Neural crest cell (in vitro differentiated cells): ENCODE measurements around the gene OR2S2. TPM values are rescaled to one million over a fixed set of nuclear protein-coding genes. Genes with fewer than 3 reads are reported as not detected.

Experiments
- DNase-seq: peaks from one replicate; pipeline ENCODE4 v3.0.0; 2021; ENCODE audit warnings: low read depth, mixed read lengths, low spot score
- H3K27ac Mint-ChIP-seq: one replicate; pipeline ENCODE4 v1.8.0; 2021; ENCODE audit warnings: mild to moderate bottlenecking, mixed read lengths; ENCODE audit not compliant: unreplicated experiment
- H3K27me3 Mint-ChIP-seq: 2 replicates; pipeline ENCODE4 v1.8.0; 2021; ENCODE audit warnings: low read depth, mild to moderate bottlenecking, mixed read lengths
- H3K36me3 Mint-ChIP-seq: 2 replicates; pipeline ENCODE4 v1.8.0; 2021; ENCODE audit warnings: low read depth, mild to moderate bottlenecking, mixed read lengths
- H3K4me1 Mint-ChIP-seq: 2 replicates; pipeline ENCODE4 v1.8.0; 2021; ENCODE audit warnings: mixed read lengths
- H3K4me3 Mint-ChIP-seq: one replicate; pipeline ENCODE4 v1.8.0; 2021; ENCODE audit warnings: mild to moderate bottlenecking, mixed read lengths
- H3K9me3 Mint-ChIP-seq: 2 replicates; pipeline ENCODE4 v1.8.0; 2021; ENCODE audit warnings: mixed read lengths
- total RNA-seq: library from RNA; stranded (reverse); gene quantifications from 2 replicates; pipeline ENCODE4 v1.2.1, GENCODE V29; 2021
- TF ChIP-seq, protein P1 (sequence below): fragments of 200-600 bp; sonication (generic); conservative IDR thresholded peaks from 2 replicates; pipeline ENCODE4 v1.5.0; 2021; ENCODE audit warnings: antibody characterized with exemption, mild to moderate bottlenecking

OR2S2 gene
- total RNA-seq, 1 donor from 2014 or later = not detected

DNA sequence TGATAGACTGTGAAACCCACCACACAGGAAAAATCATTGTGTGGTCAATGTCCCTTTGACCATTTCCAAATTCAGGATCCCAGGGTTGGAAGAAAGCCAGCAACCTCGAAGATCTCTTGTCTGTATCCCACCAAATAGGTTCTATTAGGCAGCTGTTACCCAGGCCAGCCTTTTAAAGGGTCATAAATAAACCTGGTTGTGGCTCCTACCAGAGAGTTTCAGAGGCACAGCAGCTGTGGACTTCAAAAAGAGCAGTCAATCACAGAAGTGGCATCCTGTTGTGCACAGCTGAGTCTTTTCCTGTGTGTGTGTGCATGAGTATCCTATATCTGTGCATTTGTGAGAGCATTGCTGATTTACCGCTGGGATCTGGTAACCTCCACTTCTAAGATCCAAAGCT lies 23.7 kb upstream of the OR2S2 start:
- TF ChIP-seq, protein P1, sequence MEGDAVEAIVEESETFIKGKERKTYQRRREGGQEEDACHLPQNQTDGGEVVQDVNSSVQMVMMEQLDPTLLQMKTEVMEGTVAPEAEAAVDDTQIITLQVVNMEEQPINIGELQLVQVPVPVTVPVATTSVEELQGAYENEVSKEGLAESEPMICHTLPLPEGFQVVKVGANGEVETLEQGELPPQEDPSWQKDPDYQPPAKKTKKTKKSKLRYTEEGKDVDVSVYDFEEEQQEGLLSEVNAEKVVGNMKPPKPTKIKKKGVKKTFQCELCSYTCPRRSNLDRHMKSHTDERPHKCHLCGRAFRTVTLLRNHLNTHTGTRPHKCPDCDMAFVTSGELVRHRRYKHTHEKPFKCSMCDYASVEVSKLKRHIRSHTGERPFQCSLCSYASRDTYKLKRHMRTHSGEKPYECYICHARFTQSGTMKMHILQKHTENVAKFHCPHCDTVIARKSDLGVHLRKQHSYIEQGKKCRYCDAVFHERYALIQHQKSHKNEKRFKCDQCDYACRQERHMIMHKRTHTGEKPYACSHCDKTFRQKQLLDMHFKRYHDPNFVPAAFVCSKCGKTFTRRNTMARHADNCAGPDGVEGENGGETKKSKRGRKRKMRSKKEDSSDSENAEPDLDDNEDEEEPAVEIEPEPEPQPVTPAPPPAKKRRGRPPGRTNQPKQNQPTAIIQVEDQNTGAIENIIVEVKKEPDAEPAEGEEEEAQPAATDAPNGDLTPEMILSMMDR = no peak
- DNase-seq = no peak
- H3K4me3 Mint-ChIP-seq = no peak overlapping the region
- peaks cover 46% of the 10 kb centered on the region for H3K27me3 Mint-ChIP-seq
- H3K9me3 Mint-ChIP-seq = no peaks in the 10 kb centered on the region
- no peaks in the 10 kb centered on the region for H3K36me3 Mint-ChIP-seq
- H3K4me1 Mint-ChIP-seq = no peaks in the 10 kb centered on the region
- H3K27ac Mint-ChIP-seq = no peak overlapping the region

DNA sequence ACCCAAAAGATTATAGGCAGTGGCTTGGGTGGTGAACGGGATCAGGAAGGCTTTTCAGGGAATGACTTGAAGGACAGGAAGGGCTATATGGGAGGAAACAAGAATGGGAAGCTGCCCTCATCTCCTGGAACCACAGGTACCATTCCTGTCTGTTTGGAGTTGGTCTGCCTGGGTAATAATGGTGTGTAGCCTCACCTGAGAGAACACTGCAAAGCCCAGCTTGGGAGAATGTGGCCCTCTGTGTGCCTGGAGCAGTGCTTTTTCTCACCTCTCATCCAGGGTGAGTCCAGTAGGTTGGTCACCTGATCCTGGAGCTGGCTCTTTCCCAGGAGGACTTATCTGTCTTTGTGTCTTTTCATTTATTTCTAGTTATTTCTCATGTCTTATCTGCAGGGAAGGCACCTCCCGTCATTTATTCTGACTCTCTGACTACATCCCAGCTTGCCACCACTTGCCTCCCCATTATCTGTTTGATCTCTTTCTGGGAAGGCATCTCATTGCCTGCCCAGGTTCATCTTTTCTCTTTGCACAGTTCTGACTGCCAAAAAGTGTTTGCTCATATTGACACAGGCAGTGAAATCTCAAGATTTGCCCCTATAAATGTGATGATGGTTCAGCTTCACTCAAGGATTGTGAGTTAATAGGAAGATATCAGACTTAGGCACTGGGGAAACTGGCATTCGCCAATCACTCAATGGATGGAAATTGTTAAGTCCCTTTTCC lies 22.5 kb upstream of the OR2S2 start:
- DNase-seq = no peak
- Mint-ChIP-seq H3K27ac (no peak overlapping the region), H3K9me3 (peaks cover 7% of the 10 kb centered on the region), H3K4me3 (no peak overlapping the region), H3K27me3 (peaks cover 45% of the 10 kb centered on the region), H3K4me1 (no peaks in the 10 kb centered on the region), H3K36me3 (peaks cover 2% of the 10 kb centered on the region)
- TF ChIP-seq, protein P1 = no peak

DNA sequence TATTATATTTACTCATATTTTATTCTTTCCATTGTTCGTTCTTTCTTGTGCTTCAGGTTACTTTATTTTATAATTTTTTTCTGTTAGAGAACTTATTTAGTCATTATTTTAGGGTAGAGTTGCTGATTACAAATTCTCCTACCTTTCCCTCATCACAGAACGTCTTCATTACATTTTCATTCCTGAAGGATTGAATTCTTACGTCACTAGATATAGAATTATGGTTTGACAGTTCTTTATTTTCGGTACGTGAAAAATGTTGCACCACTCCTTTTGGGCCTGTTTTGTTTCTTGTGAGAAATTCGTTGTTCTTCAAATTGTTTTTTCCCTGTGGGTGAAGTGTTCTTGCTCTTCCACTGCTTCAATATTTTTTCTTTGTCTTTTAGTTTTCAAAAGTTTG lies 20.8 kb upstream of the OR2S2 start:
- Mint-ChIP-seq H3K27ac (no peak overlapping the region), H3K4me1 (no peaks in the 10 kb centered on the region), H3K27me3 (peaks cover 45% of the 10 kb centered on the region), H3K9me3 (peaks cover 14% of the 10 kb centered on the region), H3K4me3 (no peak overlapping the region), H3K36me3 (peaks cover 9% of the 10 kb centered on the region)
- TF ChIP-seq, protein P1 = no peak
- no peak for DNase-seq

DNA sequence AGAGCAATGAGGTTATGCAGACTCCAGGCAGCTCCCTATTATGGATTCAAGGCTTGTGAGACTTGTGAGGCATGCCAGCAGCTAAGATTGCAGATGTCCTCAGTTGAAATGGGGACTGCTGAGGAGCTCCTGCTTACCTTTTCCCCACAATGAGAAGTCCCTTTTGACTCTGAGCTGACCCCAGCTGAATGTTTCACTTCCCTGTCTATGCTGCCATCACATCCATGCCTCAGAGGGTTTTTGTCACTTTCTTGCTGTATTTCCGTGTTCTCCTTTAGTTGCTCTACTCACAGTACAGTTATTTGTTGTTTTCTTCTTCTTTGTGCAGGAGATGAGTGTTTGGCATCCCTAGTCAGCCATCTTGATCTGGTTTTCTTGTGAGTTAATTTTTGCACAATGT lies 18.8 kb upstream of the OR2S2 start:
- Mint-ChIP-seq H3K9me3 (peaks cover 14% of the 10 kb centered on the region), H3K27ac (no peak overlapping the region), H3K36me3 (peaks cover 9% of the 10 kb centered on the region), H3K4me1 (peaks cover 6% of the 10 kb centered on the region), H3K27me3 (peaks cover 47% of the 10 kb centered on the region), H3K4me3 (no peak overlapping the region)
- TF ChIP-seq, protein P1 = no peak
- no peak for DNase-seq

DNA sequence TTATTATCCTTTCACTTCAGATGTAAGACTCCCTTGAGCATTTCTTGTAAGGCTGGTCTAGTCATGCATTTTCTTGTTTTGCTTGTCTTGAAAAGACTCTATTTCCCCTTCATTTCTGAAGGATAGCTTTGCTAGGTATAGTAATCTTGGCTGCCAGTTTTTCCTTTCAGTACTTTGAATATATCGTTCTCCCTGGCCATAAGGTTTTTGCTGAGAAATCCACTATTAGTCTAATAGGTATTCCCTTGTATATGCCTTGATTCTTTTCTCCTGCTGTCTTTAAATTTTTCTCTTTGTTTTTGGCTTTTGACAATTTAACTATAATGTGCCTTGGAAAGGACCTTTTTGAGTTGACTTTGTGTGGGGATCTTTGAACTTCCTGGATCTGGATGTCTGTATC lies 16.8 kb upstream of the OR2S2 start:
- Mint-ChIP-seq H3K27me3 (peaks cover 51% of the 10 kb centered on the region), H3K36me3 (peaks cover 9% of the 10 kb centered on the region), H3K4me1 (peaks cover 6% of the 10 kb centered on the region), H3K9me3 (peaks cover 14% of the 10 kb centered on the region), H3K4me3 (no peak overlapping the region), H3K27ac (no peak overlapping the region)
- no peak for DNase-seq
- TF ChIP-seq, protein P1 = no peak
